Measurements from ENCODE around the gene SEC23A.
"Not testable (repeated sequence)": the region's sequence is repeated elsewhere in the genome, so short reads cannot be mapped to it uniquely, and the experiment has no call there.

The SEC23A gene

GRCh38 chr14:39045889-39046288, 57.1 kb downstream of the SEC23A start:
- H2AFZ ChIP-seq (ENCODE audit: insufficient read depth, low read length, poor library complexity); H3K79me2 ChIP-seq (ENCODE audit: control insufficient read depth, insufficient read depth, low read length, poor library complexity): not testable (repeated sequence)
- no CpG with 5 or more reads among the region's 6 CpGs for WGBS (ENCODE audit: extremely low coverage, insufficient coverage, insufficient read length)

GRCh38 chr14:39043352-39043943, 59.6 kb downstream of the SEC23A start:
- H3K36me3 ChIP-seq (ENCODE audit: control insufficient read depth in 1 of 2, insufficient read depth in 2 of 2, low read length in 2 of 2): peaks cover 12 to 20% of the 10 kb centered on the region in 2 experiments
- no peak overlapping the region for H3K18ac ChIP-seq (ENCODE audit: low read length)
- H2BK5ac ChIP-seq (ENCODE audit: low read depth, low read length, poor library complexity): no peak overlapping the region
- no peak overlapping the region for H2AK5ac ChIP-seq (ENCODE audit: low read length)
- no peak overlapping the region for H2BK12ac ChIP-seq (ENCODE audit: low read length)
- H3K23ac ChIP-seq (ENCODE audit: low read length): no peak overlapping the region
- H3K27ac ChIP-seq (ENCODE audit: low read depth, low read length): no peak overlapping the region
- DNase-seq: no peak
- no peak overlapping the region for H3K9ac ChIP-seq (ENCODE audit: low read length)
- H3K4me2 ChIP-seq (ENCODE audit: low read length): no peak overlapping the region
- H3K4me1 ChIP-seq (ENCODE audit: control insufficient read depth in 1 of 2, insufficient read depth in 2 of 2, low read length in 2 of 2): no peaks in the 10 kb centered on the region
- no peaks in the 10 kb centered on the region for H3K27me3 ChIP-seq (ENCODE audit: insufficient read depth, low read length)
- no peaks in the 10 kb centered on the region for H3K9me3 ChIP-seq (ENCODE audit: insufficient read depth, low read depth, low read length)
- H3K4me3 ChIP-seq (ENCODE audit: low read depth, low read length): no peak overlapping the region
- H3K79me1 ChIP-seq (ENCODE audit: low read length): no peaks in the 10 kb centered on the region
- no peak overlapping the region for H4K8ac ChIP-seq (ENCODE audit: low read depth, low read length)
- WGBS (ENCODE audit: extremely low coverage, insufficient coverage, insufficient read length): no CpG with 5 or more reads among the region's 1 CpG
- H3K4ac ChIP-seq (ENCODE audit: low read depth, low read length): no peak overlapping the region
- H3K14ac ChIP-seq (ENCODE audit: low read length): no peak overlapping the region
- no peak overlapping the region for H4K91ac ChIP-seq (ENCODE audit: low read depth, low read length)
- no peak overlapping the region for H2BK120ac ChIP-seq (ENCODE audit: insufficient read depth, low read length, poor library complexity)
- H2AFZ ChIP-seq (ENCODE audit: insufficient read depth, low read length, poor library complexity): no peak overlapping the region
- H4K12ac ChIP-seq (ENCODE audit: low read depth, low read length): no peak overlapping the region
- H3K79me2 ChIP-seq (ENCODE audit: control insufficient read depth, insufficient read depth, low read length, poor library complexity): no peaks in the 10 kb centered on the region

More at GRCh38 chr14:39045889-39046288, 57.1 kb downstream of the SEC23A start:
- not testable (repeated sequence) for H3K4me2 ChIP-seq (ENCODE audit: low read length); H3K9me3 ChIP-seq (ENCODE audit: insufficient read depth, low read depth, low read length); H3K27ac ChIP-seq (ENCODE audit: low read depth, low read length); H3K23ac ChIP-seq (ENCODE audit: low read length); DNase-seq; H2AK5ac ChIP-seq (ENCODE audit: low read length); H3K18ac ChIP-seq (ENCODE audit: low read length); H2BK12ac ChIP-seq (ENCODE audit: low read length); H3K4ac ChIP-seq (ENCODE audit: low read depth, low read length); H3K79me1 ChIP-seq (ENCODE audit: low read length); H4K8ac ChIP-seq (ENCODE audit: low read depth, low read length); H3K4me1 ChIP-seq (ENCODE audit: control insufficient read depth in 1 of 2, insufficient read depth in 2 of 2, low read length in 2 of 2); H2BK5ac ChIP-seq (ENCODE audit: low read depth, low read length, poor library complexity); H4K12ac ChIP-seq (ENCODE audit: low read depth, low read length); H3K9ac ChIP-seq (ENCODE audit: low read length); H4K91ac ChIP-seq (ENCODE audit: low read depth, low read length); H3K14ac ChIP-seq (ENCODE audit: low read length); H3K4me3 ChIP-seq (ENCODE audit: low read depth, low read length); H3K27me3 ChIP-seq (ENCODE audit: insufficient read depth, low read length); H2BK120ac ChIP-seq (ENCODE audit: insufficient read depth, low read length, poor library complexity)
- peaks cover 17% of the 10 kb centered on the region in 2 experiments for H3K36me3 ChIP-seq (ENCODE audit: control insufficient read depth in 1 of 2, insufficient read depth in 2 of 2, low read length in 2 of 2)

GRCh38 chr14:39040529-39040928, 62.5 kb downstream of the SEC23A start:
- Histone ChIP-seq H3K79me2 (ENCODE audit: control insufficient read depth, insufficient read depth, low read length, poor library complexity) (no peaks in the 10 kb centered on the region), H2AFZ (ENCODE audit: insufficient read depth, low read length, poor library complexity) (no peak overlapping the region), H3K4ac (ENCODE audit: low read depth, low read length) (no peak overlapping the region), H4K8ac (ENCODE audit: low read depth, low read length) (no peak overlapping the region), H2AK5ac (ENCODE audit: low read length) (no peak overlapping the region), H3K36me3 (ENCODE audit: control insufficient read depth in 1 of 2, insufficient read depth in 2 of 2, low read length in 2 of 2) (peaks cover 11 to 17% of the 10 kb centered on the region in 2 experiments), H3K79me1 (ENCODE audit: low read length) (no peaks in the 10 kb centered on the region), H2BK5ac (ENCODE audit: low read depth, low read length, poor library complexity) (no peak overlapping the region), H3K9ac (ENCODE audit: low read length) (no peak overlapping the region), H4K12ac (ENCODE audit: low read depth, low read length) (no peak overlapping the region), H3K4me2 (ENCODE audit: low read length) (no peak overlapping the region), H2BK120ac (ENCODE audit: insufficient read depth, low read length, poor library complexity) (no peak overlapping the region), H3K23ac (ENCODE audit: low read length) (no peak overlapping the region), H3K27me3 (ENCODE audit: insufficient read depth, low read length) (no peaks in the 10 kb centered on the region), H4K91ac (ENCODE audit: low read depth, low read length) (no peak overlapping the region), H3K4me1 (ENCODE audit: control insufficient read depth in 1 of 2, insufficient read depth in 2 of 2, low read length in 2 of 2) (no peaks in the 10 kb centered on the region), H3K18ac (ENCODE audit: low read length) (no peak overlapping the region), H2BK12ac (ENCODE audit: low read length) (no peak overlapping the region), H3K14ac (ENCODE audit: low read length) (no peak overlapping the region), H3K4me3 (ENCODE audit: low read depth, low read length) (no peak overlapping the region), H3K27ac (ENCODE audit: low read depth, low read length) (no peak overlapping the region), H3K9me3 (ENCODE audit: insufficient read depth, low read depth, low read length) (no peaks in the 10 kb centered on the region)
- WGBS (ENCODE audit: extremely low coverage, insufficient coverage, insufficient read length): no CpG with 5 or more reads among the region's 2 CpGs
- no peak for DNase-seq

GRCh38 chr14:39038542-39038941, 64.5 kb downstream of the SEC23A start:
- Histone ChIP-seq H4K12ac (ENCODE audit: low read depth, low read length) (no peak overlapping the region), H3K4ac (ENCODE audit: low read depth, low read length) (no peak overlapping the region), H3K23ac (ENCODE audit: low read length) (no peak overlapping the region), H3K9me3 (ENCODE audit: insufficient read depth, low read depth, low read length) (no peaks in the 10 kb centered on the region), H3K36me3 (ENCODE audit: control insufficient read depth in 1 of 2, insufficient read depth in 2 of 2, low read length in 2 of 2) (peaks cover 11 to 15% of the 10 kb centered on the region in 2 experiments), H2AFZ (ENCODE audit: insufficient read depth, low read length, poor library complexity) (no peak overlapping the region), H3K79me2 (ENCODE audit: control insufficient read depth, insufficient read depth, low read length, poor library complexity) (no peaks in the 10 kb centered on the region), H3K18ac (ENCODE audit: low read length) (no peak overlapping the region), H3K14ac (ENCODE audit: low read length) (no peak overlapping the region), H3K4me3 (ENCODE audit: low read depth, low read length) (no peak overlapping the region), H4K8ac (ENCODE audit: low read depth, low read length) (no peak overlapping the region), H2AK5ac (ENCODE audit: low read length) (no peak overlapping the region), H3K79me1 (ENCODE audit: low read length) (no peaks in the 10 kb centered on the region), H3K27ac (ENCODE audit: low read depth, low read length) (no peak overlapping the region), H3K4me2 (ENCODE audit: low read length) (no peak overlapping the region), H2BK12ac (ENCODE audit: low read length) (no peak overlapping the region), H2BK5ac (ENCODE audit: low read depth, low read length, poor library complexity) (no peak overlapping the region), H3K27me3 (ENCODE audit: insufficient read depth, low read length) (no peaks in the 10 kb centered on the region), H3K4me1 (ENCODE audit: control insufficient read depth in 1 of 2, insufficient read depth in 2 of 2, low read length in 2 of 2) (no peaks in the 10 kb centered on the region), H3K9ac (ENCODE audit: low read length) (no peak overlapping the region), H2BK120ac (ENCODE audit: insufficient read depth, low read length, poor library complexity) (no peak overlapping the region), H4K91ac (ENCODE audit: low read depth, low read length) (no peak overlapping the region)
- no peak for DNase-seq
- WGBS (ENCODE audit: extremely low coverage, insufficient coverage, insufficient read length): no CpG with 5 or more reads among the region's 2 CpGs

All from trophoblast cell (in vitro differentiated cells and primary cell).